NCI-H2196 (cell line): ENCODE results near the gene VKORC1L1.
"Not testable (repeated sequence)": the region's sequence is repeated elsewhere in the genome, so short reads cannot be mapped to it uniquely, and the experiment has no call there.

ENCODE experiments used
- DNase-seq: peaks from one replicate; lab custom pipeline; 2025; ENCODE audit not compliant: unreplicated experiment; lab: John Stamatoyannopoulos, UW

The VKORC1L1 gene

DNA sequence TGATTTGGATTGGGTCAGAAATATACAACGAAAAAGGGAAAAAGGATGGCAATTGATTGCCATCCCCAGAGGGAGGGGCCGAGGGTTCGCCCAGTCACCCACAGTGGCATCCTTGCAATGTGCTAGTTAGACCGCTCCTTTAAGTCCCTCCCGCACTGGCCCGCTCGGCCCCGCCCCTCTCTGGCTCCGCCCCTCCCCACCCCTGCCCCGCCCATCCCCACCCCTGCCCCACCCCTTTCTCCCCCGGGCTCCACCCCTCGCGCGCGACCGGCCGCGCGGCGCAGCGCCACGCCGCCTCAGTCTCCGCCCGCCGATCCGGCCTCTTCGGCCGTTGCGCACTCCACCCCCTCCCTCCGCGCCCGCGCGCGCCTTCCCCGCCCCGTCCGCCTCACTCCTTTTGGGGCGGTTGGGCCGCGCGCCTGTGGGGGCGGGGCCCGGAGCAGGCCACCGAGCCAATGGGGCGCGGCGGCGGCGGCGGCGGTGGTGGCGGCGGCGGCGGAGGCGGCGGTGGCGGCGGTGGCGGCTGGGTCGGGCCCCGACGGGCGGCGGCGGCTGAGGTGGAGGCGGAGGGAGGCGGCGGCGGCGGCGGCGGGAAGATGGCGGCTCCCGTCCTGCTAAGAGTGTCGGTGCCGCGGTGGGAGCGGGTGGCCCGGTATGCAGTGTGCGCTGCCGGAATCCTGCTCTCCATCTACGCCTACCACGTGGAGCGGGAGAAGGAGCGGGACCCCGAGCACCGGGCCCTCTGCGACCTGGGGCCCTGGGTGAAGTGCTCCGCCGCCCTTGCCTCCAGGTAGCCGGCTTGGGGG is at the start of gene VKORC1L1:
Gene VKORC1L1 (plus strand): TSS at position 299 of the 806 bp plus-strand sequence. CDS start 298 bp downstream, at position 597.
- peak; percentile 95 for DNase-seq

DNA sequence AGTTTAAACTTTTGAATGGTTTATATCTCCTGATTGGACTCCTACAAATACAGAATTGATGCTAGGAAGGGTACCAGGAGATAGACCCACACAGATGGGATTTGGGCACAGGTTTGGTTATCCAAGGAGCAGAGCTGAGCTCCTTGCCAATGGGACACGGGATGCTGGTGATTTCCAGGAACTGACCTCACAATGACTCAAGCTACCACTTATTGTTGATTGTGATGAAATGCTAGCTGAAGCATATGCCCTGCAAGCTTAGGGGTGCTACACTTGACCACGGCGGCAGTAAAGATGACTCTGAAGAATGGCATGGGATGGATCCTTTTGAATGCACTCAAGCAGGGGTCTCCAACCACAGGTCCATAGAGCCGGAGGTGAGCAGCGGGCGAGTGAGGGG is 45.5 kb upstream of the VKORC1L1 start:
- no peak for DNase-seq

DNA sequence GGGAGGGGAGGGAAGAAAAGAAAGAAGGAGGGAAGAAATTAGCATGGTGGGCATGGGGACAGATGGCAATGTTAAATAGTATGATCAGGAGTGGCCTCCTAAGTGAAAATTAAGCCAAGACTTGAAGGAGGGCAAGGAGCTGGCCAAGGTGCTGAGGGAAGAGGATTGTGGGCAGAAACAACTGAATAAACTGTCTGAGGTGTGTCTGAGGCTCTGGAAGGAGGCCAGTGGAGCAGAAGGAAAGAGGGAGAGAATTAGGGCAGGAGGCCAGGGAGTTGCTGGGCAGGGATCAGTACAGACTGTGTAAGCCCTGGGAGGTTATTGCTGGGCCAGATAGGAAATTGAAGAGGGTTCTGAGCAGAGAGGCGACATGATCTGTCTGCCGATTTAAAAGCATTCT is 40.6 kb upstream of the VKORC1L1 start:
- no peak for DNase-seq

DNA sequence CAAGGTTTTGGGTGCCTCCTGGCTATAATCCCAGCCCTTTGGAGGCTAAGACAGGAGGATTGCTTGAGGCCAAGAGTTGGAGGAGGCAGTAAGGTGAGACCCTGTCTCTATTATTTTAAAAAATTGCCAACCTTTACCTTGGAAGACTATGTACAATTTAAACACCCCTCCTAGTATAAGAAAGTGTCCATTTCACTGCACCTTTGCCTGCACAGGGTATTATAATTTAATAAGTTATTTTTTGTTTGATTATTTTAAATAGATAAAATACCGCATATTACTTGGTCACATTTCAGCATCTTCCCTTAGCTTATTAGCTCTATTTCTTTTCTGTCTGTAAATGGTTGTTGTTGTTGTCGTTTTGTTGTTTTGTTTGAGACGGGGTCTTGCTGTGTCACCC is 36.2 kb upstream of the VKORC1L1 start:
- not testable (repeated sequence) for DNase-seq

DNA sequence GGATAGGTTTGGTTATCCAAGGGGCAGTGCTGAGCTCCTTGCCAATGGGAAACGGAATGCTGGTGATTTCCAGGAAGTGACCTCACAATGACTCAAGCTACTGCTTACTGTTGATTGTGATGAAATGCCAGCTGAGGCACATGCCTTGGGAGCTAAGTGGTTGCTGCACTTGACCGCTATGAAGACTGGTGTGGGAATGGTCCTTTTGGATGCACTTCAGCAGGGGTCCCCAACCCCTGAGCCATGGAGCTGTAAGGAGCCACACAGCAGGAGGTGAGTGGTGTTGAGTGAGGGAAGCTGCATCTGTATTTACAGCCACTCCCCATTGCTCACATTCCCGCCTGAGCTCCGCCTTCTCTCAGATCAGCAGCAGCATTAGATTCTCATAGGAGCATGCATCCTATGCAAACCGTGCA is 35.3 kb upstream of the VKORC1L1 start:
- DNase-seq: not testable (repeated sequence)

DNA sequence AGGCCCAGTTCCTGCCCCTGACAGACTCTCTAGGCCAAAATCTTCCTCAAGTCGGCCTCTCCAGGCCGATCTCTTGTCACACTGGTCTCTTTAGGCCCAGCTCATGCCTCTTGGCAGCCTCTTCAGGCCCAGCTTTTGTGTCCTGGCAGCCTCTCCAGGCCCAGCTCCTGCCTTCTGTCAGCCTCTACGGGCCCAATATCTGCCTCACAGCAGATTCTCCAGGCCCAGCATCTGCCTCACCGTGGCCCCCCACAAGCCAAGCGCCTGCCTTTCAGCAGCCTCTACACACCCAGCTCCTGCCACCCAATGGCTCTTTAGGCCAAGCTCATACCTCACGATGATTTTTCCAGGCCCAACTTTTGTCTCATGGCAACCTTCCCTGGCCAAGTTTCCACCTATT is 33.0 kb upstream of the VKORC1L1 start:
- no peak for DNase-seq

DNA sequence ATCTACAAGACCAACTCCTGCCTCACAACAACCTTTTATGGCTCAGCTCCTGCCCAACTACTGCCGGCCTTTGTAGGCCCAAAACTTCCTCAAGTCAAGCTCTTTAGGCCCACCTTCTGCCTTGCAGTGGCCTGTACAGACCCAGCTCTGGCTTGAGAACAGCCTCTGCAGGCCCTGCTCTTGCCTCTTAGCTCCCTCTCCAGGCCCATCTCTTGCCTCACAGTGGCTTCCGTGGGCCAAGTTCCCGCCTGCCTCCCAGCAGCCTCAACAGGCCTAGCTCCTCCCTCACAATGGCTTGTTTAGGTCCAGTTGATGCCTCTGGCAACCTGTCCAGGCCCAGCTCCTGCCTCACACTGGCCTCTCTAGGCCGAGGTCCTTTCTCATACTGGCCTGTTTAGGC is 32.4 kb upstream of the VKORC1L1 start:
- no peak for DNase-seq

DNA sequence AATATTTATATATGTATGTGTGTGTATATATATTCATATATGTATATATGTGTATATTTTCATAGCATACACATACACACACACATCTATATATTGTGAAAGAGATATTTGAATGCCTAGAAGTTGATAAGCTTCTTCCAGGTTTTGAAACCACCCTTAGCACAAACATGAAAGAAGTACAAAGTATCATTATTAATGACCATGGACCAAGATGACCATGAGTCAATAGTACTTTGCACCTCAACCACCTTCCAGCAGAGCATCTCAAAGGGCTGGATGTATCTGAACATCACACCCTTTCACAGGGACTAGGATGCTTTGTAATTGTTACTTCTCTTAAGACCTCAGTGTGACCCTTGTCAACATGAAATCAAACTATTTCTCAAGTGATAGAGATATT is 29.3 kb upstream of the VKORC1L1 start:
- DNase-seq: not testable (repeated sequence)

DNA sequence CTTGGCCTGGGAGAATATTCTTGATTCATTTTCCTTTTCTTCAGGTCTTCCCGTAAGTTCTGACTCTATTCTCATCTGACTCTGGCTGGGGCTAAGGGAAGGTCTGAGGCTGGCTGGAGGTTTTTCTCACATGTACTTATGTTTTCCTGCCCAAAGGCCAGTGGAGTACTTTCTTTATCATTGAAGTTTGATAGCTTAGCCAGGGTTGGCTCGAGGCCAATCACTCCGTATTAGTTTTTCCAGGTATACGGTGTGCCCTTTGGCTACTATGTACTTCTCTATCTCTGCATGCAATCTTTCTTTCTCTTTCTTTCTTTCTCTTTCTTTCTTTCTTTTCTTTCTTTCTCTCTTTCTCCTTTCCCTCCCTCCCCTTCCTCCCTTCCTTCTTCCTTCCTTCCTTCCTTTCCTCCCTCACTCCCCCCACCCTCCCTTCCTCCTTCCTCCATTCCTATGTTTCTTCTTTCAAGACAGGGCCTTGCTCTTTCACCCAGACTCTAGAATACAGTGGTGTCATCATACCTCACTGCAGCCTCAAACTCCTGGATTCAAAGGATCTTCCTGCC is 26.8 kb upstream of the VKORC1L1 start:
- no peak for DNase-seq

DNA sequence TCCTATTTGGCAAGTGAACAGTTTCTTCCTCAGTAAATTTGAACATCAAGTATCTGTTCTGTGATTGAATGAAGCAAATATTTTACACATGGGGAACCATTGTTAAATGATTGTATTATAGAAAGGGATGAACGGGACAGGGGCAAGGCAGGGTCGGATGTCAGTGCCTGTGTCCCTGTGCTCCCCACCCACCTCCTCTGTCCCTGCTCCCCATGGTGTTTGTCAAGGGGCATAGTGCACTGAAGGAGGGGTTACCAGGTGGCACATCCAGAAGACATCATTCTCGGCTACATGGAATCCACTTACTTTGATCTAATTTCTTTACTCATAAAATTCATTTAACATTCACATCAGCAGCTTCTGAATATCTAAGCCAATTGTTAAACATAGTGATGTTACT is 19.4 kb upstream of the VKORC1L1 start:
- not testable (repeated sequence) for DNase-seq

DNA sequence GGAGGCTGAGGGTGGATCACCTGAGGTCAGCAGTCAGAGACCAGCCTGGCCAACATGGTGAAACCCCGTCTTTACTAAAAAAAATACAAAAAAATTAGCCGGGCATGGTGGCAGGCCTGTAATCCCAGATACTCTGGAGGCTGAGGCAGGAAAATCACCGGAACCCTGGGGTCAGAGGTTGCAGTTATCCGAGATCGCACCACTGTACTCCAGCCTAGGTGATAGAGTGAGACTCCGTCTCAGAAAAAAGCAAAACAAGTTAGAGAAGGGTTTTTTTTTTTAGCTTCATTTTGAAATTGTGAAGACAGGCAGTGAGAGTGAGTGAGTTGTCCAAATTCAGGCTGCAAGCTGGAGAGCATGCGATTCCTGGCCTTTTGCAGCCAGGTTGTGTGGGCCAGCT is 19.0 kb upstream of the VKORC1L1 start:
- not testable (repeated sequence) for DNase-seq

DNA sequence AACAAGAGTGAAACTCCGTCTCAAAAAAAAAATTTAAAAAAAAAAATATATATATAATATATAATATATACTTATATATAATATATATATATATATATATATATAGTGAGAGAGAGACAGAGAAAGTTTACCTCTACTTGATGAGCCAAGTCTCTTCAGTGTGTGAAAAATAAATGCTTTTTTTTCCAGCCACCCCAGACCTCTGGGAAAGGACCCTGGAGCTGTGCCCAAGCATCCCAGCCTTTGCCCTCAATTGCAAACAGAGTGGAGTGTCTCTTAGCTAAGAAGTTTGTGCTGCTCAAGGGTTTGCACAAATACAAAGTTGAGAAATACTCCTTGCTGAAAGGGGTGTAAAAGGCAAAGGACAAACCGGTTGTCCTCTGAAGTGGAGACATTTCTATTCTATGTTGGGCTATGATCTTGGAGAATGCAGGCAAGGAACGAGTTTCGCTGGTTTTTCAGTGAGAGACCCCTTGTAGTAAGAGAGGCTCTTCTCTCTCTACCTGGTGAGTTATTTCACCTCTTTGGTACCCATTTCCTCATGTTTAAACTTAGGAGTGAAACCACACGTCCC is 15.5 kb upstream of the VKORC1L1 start:
- not testable (repeated sequence) for DNase-seq

DNA sequence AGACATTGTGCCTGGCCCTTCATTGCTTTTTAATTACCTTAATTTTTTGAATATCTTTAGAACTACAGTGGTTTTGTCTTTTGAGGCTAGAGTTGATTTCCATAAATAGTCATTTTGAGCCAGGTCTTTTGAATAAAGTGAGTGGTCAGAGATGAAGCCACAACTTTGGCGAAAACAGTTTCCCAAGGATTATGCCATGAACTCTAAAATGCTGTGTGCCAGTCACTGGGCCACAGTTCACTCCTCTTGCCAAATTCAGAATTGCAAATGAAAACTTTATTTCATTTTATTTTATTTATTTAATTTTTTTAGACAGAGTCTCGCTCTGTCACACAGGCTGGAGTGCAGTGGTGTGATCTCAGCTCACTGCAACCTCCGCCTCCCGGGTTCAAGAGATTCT is 14.2 kb upstream of the VKORC1L1 start:
- not testable (repeated sequence) for DNase-seq

DNA sequence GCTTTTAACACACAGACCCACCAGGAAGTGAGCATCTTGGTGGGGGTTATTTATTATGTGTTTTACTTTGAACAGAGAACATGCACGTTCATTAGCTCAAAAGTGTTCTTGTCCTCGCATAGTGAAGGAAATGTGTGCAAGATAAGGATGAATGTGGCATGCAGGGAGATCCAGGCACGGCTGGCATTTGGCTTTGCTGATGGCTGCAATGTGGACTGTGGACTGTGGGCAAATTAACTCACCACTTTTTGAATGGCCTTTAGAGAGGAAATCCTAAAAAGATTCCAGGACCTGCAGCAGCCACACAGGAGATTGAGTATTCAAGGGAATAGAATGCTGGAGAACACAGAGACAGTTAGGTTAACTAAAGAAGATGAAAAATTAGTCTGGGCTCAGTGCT is 6.6 kb upstream of the VKORC1L1 start:
- DNase-seq: not testable (repeated sequence)

DNA sequence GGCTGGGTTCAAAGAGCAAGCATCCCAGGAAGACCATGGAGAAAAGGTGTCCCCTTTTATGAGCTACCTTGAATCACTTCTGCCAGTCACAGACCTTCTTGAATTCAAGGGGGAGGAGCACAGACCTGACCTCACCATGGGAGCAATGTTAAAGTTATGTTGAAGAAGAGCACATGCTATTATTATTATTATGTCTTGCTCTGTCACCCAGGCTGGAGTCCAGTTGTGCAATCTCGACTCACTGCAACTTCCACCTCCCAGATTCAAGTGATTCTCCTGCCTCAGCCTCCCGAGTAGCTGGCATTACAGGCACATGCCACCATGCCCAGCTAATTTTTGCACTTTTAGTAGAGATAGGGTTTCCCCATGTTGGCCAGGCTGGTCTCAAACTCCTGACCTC is 5.2 kb upstream of the VKORC1L1 start:
- not testable (repeated sequence) for DNase-seq

DNA sequence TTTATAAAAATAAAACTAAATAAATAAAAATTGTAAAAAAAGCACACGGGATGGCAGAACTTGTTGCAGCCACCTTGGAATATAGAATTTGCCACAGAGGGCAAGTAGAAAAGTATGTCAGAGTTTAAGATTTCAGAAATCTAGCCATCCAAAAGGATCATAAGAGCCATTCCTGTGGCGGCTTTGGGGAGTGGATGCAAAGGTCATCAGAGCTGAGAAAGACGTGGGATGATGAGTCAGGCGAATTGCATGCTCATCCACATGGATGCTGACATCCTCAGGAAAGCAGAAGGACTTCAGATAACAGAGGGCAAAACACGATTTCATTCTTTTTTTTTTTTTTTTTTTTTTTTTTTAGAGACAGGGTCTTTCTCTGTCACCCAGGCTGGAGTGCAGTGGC is 3.6 kb upstream of the VKORC1L1 start:
- not testable (repeated sequence) for DNase-seq

DNA sequence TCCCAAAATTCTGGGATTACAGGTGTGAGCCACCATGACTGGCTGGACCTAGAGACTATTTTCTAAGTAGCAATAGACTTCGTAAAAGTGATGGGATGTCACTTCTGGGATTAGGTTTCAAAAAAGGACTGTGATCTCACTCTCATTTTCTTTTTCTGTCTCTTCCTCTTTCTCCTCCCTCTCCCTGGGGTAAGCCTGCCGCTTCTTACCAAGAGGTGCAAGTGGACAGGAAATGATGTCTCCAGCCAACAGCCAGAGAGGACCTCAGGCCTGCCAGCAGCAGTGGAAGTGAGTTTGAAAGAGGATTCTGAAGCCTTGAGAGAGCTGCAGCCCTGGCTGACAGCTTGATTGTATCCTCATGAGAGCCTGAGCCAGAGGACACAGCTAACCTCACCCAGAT is 1.4 kb upstream of the VKORC1L1 start:
- not testable (repeated sequence) for DNase-seq

DNA sequence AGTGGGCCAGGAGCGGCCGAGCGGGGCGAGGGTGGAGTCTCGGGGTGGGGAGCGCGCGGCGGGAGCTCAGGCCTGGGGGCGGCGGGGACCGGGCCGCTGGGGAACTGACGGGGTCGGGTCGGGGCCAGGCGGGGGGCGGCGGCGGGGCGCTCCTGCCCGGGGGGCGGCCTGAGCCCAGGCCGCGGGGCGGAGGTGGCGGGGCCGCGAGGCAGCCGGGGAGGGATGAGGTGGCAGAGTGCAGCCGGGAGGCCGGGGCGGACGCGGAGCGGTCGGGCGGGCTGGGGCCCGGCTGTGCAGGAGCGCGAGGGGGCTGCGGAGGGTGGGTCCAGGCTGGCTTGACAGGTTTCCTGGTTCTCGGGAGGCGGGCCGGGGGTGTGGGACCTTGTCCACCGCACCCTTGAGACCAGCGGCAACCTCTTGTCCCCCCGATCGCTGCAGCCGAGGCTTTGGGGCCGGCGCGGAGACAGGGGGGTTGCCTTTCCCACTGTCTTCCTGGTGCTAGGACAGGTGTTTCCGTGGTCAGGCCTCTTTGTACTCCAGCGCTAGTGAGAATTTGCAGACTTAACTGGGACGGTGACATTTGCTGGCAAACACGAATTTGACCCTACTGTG is 814 bp downstream of the VKORC1L1 start:
- DNase-seq: not testable (repeated sequence)

DNA sequence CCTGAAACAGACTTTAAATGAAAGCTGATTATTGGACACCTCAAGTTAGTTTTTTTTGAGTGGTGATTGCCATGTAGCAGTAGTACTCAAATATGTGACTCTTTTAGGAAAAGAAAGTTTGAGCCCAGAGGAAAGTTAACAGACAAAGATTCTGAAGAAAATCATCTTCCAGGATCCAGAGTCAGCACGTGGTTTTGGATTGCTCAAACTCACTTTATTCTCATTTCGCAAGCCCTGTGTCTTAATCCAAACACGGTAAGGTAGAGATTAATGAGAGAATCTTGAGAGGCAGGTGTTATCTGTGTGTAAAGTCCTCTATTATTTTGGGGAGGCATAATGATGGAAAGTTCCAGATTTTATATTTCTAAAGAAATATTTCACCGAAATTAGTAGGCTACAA is 2.8 kb downstream of the VKORC1L1 start:
- DNase-seq: not testable (repeated sequence)

DNA sequence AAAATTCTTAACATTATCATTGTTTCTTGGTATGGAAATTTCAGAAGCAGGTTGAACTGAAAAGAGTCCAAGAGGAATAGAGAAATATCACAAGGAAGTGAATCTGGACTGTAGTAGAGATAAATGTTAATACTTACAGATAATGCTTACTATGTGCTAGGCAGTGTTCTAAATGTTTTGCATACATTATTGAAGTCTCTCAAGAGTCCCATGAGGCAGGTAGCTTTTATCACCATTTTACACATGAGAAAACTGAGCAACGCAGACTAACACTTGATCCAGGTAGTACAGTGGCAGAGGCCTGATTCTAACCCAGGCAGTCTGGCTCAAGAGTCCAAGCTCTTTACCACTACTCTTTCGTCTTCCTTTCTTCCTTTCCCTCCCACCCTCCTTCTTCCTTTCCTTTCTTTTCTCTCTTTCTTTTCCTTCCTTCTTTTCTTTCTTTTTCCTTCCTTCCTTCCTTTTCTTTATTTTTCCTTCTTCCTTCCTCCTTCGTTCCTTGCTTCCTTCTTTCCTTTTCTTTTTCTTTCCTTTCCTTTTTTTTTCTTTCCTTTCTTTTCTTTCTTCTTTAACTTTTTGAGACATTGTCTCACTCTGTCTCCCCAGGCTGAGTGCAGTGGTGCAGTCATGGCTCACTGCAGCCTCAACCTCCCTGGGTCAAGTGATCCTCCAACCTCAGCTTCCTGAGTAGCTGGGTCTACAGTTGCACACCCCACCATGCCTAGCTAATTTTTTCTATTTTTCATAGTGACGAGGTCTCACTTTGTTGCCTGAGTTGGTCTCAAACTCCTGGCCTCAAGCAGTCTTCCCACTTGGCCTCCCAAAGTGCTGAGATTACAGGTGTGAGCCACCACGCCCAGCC is 6.6 kb downstream of the VKORC1L1 start:
- DNase-seq: not testable (repeated sequence)

DNA sequence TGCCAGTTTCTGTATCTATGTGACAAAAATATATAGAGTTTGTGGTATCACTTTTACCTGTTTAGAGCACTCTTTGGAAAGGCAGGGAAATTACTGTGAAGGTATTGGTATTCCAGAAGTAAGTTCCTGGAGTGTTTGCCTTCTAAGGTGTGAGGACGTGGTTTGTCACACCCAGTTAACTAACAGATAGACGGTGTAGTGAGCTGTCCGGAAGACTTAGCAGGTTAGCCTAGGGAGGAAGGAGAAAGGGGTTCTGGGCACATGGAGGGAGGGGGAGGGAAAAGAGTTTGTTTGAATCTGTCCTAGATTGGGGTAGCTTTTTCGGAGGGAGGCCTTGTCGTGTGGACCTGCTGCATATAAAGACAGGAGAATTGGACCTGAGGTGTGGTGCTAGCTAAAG is 7.4 kb downstream of the VKORC1L1 start:
- not testable (repeated sequence) for DNase-seq
